HT1080 (cell line): ENCODE results near the gene MRS2. TPM values are rescaled to one million over a fixed set of nuclear protein-coding genes. Genes with fewer than 3 reads are reported as not detected.
"Not testable (repeated sequence)": the region's sequence is repeated elsewhere in the genome, so short reads cannot be mapped to it uniquely, and the experiment has no call there.

Experiments used
- DNase-seq: peaks from one replicate; pipeline ENCODE4 v3.0.0-alpha.2; 2015; ENCODE audit warnings: low read depth
- total RNA-seq: library from RNA; depleted of rRNA; stranded (reverse); fragments of >200 nt; shearing (Covaris generic); gene quantifications from 2 replicates; pipeline ENCODE4 v1.2.3, GENCODE V29; 2014

Gene MRS2
- total RNA-seq, 1 experiment from 2014 or later: 19.4 TPM

- no peak for DNase-seq
Measured at GRCh38 chr6:24385536-24386269, 17.0 kb upstream of the MRS2 start.

- DNase-seq: no peak
Measured at GRCh38 chr6:24387818-24388217, 14.9 kb upstream of the MRS2 start.

- DNase-seq: no peak
Measured at GRCh38 chr6:24391208-24391607, 11.5 kb upstream of the MRS2 start.

GRCh38 chr6:24391756-24392405 lies 10.9 kb upstream of the MRS2 start:
- no peak for DNase-seq

GRCh38 chr6:24394061-24394779 lies 8.5 kb upstream of the MRS2 start:
- no peak for DNase-seq

GRCh38 chr6:24394780-24395437 lies 7.8 kb upstream of the MRS2 start:
- peak; percentile 57 for DNase-seq

- DNase-seq: no peak
Measured at GRCh38 chr6:24396824-24397223, 5.9 kb upstream of the MRS2 start.

GRCh38 chr6:24397631-24398030 lies 5.1 kb upstream of the MRS2 start:
- no peak for DNase-seq

GRCh38 chr6:24400045-24401039 lies 2.4 kb upstream of the MRS2 start:
- not testable (repeated sequence) for DNase-seq

GRCh38 chr6:24401458-24401857 lies 1.3 kb upstream of the MRS2 start:
- DNase-seq: no peak

GRCh38 chr6:24403501-24403824 lies 727 bp downstream of the MRS2 start:
- DNase-seq: no peak

- no peak for DNase-seq
Measured at GRCh38 chr6:24405262-24405661, 2.5 kb downstream of the MRS2 start.

- DNase-seq: no peak
Measured at GRCh38 chr6:24408719-24409410, 6.1 kb downstream of the MRS2 start.

- DNase-seq: no peak
Measured at GRCh38 chr6:24410622-24411021, 7.9 kb downstream of the MRS2 start.

GRCh38 chr6:24412294-24412693 lies 9.6 kb downstream of the MRS2 start:
- no peak for DNase-seq

- not testable (repeated sequence) for DNase-seq
Measured at GRCh38 chr6:24414531-24414930, 11.8 kb downstream of the MRS2 start.

- DNase-seq: no peak
Measured at GRCh38 chr6:24415753-24416152, 13.0 kb downstream of the MRS2 start.

GRCh38 chr6:24419526-24419925 lies 16.8 kb downstream of the MRS2 start:
- no peak for DNase-seq

- no peak for DNase-seq
Measured at GRCh38 chr6:24425091-24425490, 22.4 kb downstream of the MRS2 start.
